NOMO-1 treated with DMSO at 0.1 percent for 48 hours (cell line): ENCODE measurements around the gene SIRT4.
"Not testable (repeated sequence)": the region's sequence is repeated elsewhere in the genome, so short reads cannot be mapped to it uniquely, and the experiment has no call there.

Experiments used
- DNase-seq: peaks from one replicate; lab custom pipeline; 2025; ENCODE audit not compliant: unreplicated experiment; lab: John Stamatoyannopoulos, UW

Gene SIRT4

GRCh38 chr12:120332523-120332922, 30.4 kb downstream of the SIRT4 start:
- no peak for DNase-seq

DNA sequence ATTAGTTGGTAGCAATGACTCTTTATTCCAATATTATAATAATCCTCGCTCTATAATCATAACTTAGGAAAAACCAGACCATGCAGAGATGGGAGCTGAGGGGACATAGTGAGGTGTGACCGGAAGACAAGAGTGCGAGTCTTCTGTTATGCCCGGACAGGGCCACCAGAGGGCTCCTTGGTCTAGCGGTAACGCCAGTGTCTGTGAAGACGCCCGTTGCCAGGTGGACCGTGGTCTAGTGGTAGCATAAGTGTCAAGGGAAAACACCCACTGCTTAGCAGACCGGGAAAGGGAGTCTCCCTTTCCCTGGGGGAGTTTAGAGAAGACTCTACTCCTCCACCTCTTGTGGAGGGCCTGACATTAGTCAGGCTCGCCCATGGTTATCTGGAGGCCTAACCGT, 33.3 kb downstream of the SIRT4 start:
- DNase-seq = peak; percentile 23

DNA sequence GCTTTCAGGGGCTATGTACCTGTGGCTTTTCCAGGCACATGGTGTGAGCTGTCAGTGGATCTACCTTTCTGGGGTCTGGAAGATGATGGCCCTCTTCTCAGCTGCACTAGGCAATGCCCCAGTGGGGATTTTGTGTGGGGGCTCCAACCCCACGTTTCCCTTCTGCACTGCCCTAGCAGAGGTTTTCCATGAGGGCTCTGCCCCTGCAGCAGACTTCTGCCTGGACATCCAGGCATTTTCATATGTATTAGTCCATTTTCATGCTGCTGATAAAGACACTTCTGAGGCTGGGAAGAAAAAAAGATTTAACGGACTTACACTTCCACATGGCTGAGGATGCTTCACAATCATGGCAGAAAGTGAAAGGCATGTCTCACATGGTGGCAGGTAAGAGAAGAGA, 34.3 kb downstream of the SIRT4 start:
- not testable (repeated sequence) for DNase-seq

DNA sequence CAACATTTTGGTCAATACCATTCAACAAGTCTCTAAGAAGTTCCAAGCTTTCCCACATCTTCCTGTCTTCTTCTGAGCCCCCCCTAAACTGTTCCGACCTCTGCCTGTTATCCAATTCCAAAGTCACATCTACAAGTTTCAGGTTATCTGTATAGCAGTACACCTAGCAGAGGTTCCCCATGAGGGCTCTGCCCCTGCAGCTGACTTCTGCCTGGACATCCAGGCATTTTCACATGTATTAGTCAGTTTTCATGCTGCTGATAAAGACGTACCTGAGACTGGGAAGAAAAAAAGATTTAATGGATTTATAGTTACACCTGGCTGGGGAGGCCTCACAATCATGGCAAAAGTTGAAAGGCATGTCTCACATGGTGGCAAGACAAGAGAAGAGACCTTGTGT, 35.6 kb downstream of the SIRT4 start:
- no peak for DNase-seq

GRCh38 chr12:120339256-120339655, 37.1 kb downstream of the SIRT4 start:
- no peak for DNase-seq

DNA sequence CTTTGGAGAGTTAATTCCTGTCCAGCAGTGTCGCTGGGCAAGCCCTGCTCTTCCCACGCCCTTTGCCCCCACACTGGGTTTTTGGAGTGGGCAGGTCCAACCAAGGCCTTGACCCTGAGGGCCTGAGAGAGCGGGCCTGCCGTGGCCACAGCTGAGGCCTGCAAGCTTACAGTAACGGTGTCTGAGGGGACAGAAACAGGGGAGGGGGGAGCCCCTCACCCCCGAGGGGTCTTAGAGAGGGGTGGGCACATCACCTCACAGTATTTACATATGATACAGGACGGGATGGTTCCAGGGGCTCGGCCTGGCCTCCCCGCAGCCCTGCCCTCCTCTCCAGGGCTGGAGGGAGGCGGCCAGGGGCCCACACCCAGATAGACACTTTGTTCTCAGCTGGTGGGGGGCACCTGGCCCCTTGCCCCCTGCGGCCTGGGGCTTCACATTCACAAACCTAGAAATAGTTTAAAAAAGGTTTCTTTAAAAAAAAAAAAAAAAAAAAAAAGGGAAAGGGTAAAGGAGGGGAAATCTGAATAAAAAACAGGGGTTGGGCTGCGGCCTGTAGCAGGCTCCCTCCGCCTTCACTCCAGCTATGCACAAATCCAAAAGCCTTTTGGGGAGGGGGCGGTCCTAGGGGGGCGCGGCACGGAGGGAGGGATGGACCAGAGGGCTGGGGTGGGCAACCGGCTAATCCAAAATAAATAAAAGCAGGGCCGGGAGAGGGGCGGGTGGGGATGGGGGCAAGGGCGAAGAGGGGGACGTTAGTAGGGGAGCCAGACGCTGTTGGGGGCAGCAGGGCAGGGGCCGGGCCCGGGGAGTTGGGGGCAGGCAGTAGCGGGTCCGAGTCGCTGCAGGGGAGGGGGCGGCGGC, 40.3 kb downstream of the SIRT4 start:
- no peak for DNase-seq

- DNase-seq = no peak
Observed at GRCh38 chr12:120343039-120343537, 41.0 kb downstream of the SIRT4 start.

GRCh38 chr12:120343692-120344091, 41.6 kb downstream of the SIRT4 start:
- DNase-seq = no peak

GRCh38 chr12:120346031-120346430, 43.9 kb downstream of the SIRT4 start:
- no peak for DNase-seq

GRCh38 chr12:120346681-120347080, 44.6 kb downstream of the SIRT4 start:
- no peak for DNase-seq

DNA sequence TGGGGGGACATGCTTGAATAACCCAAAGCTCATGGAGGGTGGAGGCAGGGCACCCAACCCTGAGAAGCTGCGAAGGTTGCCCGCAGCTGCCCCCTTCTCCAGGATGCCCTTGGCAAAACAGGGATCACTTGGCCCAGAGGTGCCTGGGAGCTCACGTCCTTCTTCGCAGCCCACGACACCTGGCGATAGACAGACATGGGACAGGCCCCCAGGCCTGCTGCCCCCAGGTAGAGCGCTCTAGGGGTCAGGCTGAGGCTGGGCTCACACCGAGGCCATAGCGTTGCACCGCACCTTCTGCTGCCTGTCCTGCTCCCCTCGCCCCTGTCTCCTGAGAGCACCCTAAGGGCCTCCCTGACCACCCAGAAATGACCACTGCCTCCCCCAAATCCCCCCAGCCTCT, 45.6 kb downstream of the SIRT4 start:
- DNase-seq = no peak

DNA sequence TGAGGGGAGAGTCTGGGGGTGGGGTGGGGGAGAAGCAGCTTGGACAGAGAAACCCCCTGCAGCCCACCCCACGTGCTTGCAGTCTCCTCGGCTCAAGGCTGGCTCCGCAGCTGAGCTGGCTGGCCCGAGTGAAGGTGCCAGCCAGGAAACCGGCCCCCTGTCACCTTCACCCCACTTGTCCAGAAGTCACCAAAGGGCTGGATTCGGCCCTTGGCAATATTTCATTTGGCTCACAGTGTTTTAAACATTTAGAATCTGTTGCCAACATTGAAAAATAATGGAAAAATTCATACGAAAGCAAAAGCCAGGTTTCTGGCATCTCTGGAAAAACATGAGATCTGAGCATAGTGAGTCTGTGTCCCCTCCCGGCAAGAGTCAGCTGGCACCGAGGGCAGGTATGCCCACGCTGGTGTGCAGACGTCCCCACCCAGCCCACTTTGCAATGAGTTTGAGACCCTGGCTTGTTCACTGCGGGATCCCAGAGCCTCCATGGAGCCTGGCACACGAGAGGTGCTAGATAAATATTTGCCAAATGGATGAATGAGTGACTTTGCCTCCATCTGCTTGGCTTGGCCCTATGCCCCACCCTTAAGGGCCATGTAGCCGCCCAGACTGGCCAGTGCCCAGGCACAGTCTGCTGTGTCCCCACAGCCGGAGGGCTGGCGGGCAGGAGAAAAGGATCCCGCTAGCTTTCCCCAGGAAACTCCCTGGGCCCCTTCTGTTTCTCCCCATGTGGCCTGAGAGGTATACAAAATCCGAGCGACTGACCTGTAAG, 48.6 kb downstream of the SIRT4 start:
- DNase-seq = no peak

GRCh38 chr12:120352117-120352516, 50.0 kb downstream of the SIRT4 start:
- DNase-seq = no peak

GRCh38 chr12:120353136-120353535, 51.0 kb downstream of the SIRT4 start:
- no peak for DNase-seq

- DNase-seq = no peak
Observed at GRCh38 chr12:120353556-120354317, 51.6 kb downstream of the SIRT4 start.

DNA sequence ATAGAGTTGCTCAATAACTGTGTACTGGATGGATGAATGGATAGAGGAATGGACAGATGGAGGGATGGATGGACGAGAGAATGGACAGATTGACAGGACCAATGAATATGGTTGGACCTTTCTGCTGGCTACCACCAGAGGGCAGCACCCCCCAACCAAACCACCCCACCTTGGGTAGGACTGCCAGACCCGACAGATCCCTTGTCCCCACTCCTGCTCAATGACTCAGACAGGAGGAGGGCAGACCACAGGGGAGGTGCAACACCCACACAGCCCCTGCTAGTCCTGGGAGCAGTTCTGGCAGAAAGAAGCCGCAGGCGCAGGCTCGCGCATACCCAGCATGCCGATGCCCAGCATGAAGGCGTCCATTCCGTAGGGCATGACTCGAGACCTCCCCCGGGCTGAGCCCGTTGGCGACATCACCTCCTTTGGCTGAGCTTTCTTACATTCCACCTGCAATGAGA, 54.5 kb downstream of the SIRT4 start:
- DNase-seq = peak; percentile 69

GRCh38 chr12:120357104-120357503, 55.0 kb downstream of the SIRT4 start:
- no peak for DNase-seq

GRCh38 chr12:120358412-120359100, 56.4 kb downstream of the SIRT4 start:
- DNase-seq = no peak

DNA sequence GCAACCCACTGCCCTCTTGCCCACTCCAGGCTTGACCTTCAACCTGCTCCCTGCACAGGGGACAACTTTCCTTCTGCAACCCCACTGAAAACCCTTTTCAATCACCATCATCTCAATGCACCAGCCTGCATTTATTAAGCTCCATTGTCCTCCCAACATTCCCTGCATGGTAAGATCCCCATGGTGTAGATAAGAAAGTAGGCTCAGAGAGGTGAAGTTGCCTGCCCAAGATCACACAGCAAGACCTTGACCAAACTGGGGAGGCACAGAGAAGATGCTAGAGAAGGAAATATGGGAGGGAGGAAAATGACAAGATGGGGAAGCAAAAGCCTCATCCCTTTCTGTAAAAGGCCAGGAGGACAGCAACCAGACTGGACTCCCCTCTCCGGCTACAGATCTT, 57.0 kb downstream of the SIRT4 start:
- no peak for DNase-seq

DNA sequence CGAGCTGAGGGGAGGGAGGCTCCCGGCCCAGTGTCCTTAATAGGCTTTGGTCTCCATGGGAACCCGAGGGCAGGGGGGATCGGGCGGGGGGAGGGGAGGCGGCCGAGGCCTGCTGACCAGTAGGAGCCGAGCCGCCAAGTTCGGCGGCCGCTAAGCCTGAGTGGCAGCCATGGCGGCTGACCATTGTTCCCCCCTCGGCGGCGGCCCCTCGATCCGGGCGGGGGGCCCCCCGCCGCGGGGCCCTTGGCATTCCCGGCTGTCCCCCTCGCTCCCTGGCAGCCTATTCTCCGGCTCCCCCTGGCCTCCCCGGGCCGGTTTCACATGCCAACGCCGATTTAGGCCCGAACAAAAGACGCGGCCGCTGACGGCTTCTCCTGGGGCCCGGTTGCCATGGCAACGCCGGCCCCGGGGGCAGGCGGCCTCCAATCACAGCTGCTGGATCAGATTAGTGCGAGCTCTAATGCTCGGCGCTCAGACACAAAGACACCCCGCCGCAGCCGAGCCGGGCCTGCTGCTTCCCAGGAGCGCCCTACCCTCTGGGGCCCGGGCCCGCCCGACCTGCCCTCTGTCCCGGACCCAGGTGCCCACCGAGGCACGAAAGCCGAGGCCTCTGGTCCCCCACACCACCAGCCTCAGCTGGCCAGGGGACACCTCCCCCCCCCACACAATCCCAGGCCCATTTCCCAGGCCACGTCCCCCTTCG, 59.5 kb downstream of the SIRT4 start:
- no peak for DNase-seq
